K562 (cell line): Measurements from ENCODE around the gene TMEM131L. TPM values are rescaled to one million over a fixed set of nuclear protein-coding genes. Genes with fewer than 3 reads are reported as not detected.
A peak's percentile ranks its signal among the peaks of the same experiment; 100 is the strongest.

Experiments used
- ATAC-seq: fragments of 200-7000 bp; cut with Tn5 transposase; 3 replicates; pipeline ENCODE4 v1.9.1; 2020; ENCODE audit warnings: moderate library complexity
- BruUV-seq: library from RNA; stranded (reverse); fragments of 400-500 nt; replicated peaks from 2 replicates; lab custom pipeline; 2021; lab: Mats Ljungman, UMichigan
- CTCF ChIA-PET: fragments of 300-600 bp; formaldehyde crosslinking; extraction: SDS; loops from one replicate; lab custom pipeline; 2021; ENCODE audit warnings: low intra/inter-chr PET ratio; lab: Yijun Ruan, JAX
- POLR2A ChIA-PET: fragments of 300-600, 350-650 bp; sonication (Branson Sonifier 250); formaldehyde crosslinking; extraction: SDS; loops from one replicate; lab custom pipeline; 2021; ENCODE audit warnings: antibody characterized with exemption, inconsistent platforms; lab: Yijun Ruan, JAX
- DNase-seq, 4 experiments: peaks; one replicate each; pipeline versions ENCODE4 v3.0.0 to v3.0.0-alpha.2; 2011 to 2018; ENCODE audit warnings: low spot score in 3 of 4, mixed read lengths in 3 of 4; ENCODE audit errors: extremely low read depth in 1 of 4
- FAIRE-seq: peaks from 2 replicates; lab custom pipeline; 2011; peaks lifted over from hg19 to GRCh38; lab: Jason Lieb, UNC
- H2AFZ ChIP-seq: 2 replicates; pipeline ENCODE4 v1.6.0; 2011; ENCODE audit warnings: low read depth, low read length, control low read depth, inconsistent platforms
- H3K27ac ChIP-seq: fragments of 200-600 bp; 3 replicates; pipeline ENCODE4 v1.8.0; 2011; ENCODE audit warnings: low read depth, mild to moderate bottlenecking, control low read depth, inconsistent platforms, low read length, moderate library complexity, mixed read lengths; ENCODE audit errors: extremely low read depth
- H3K27me3 ChIP-seq, 2 experiments: fragments of 300-600 bp in 1 of 2; 2 replicates in 1 of 2; 3 replicates in 1 of 2; pipeline versions ENCODE4 v1.6.0 to v1.8.0; 2011; ENCODE audit warnings: inconsistent platforms in 2 of 2, low read length in 2 of 2, mild to moderate bottlenecking in 1 of 2, mixed read lengths in 1 of 2, moderate library complexity in 1 of 2; ENCODE audit not compliant: control insufficient read depth in 2 of 2, insufficient read depth in 2 of 2
- H3K36me3 ChIP-seq: fragments of 300-600 bp; 3 replicates; pipeline ENCODE4 v1.8.0; 2011; ENCODE audit warnings: mild to moderate bottlenecking, low read length, inconsistent platforms; ENCODE audit not compliant: control insufficient read depth, insufficient read depth
- H3K4me1 ChIP-seq, 2 experiments: fragments of 200-600 bp in 1 of 2; replicated peaks in 1 of 2; 2 replicates in 1 of 2; 3 replicates in 1 of 2; pipeline versions ENCODE4 v1.5.1 to v1.8.0; 2011; ENCODE audit warnings: inconsistent platforms in 2 of 2, low read length in 2 of 2, mild to moderate bottlenecking in 1 of 2, mixed read lengths in 1 of 2, moderate library complexity in 1 of 2; ENCODE audit not compliant: control insufficient read depth in 2 of 2, insufficient read depth in 2 of 2
- H3K4me2 ChIP-seq: 2 replicates; pipeline ENCODE4 v1.6.1; 2011; ENCODE audit warnings: low read length, control low read depth, inconsistent platforms, mixed read lengths; ENCODE audit not compliant: insufficient read depth
- H3K4me3 ChIP-seq: fragments of 200-600 bp; sonication (generic), shearing (Covaris generic); 2 replicates; pipeline ENCODE4 v1.5.1; 2016; ENCODE audit warnings: control low read depth, inconsistent platforms
- H3K79me2 ChIP-seq: fragments of 200-600 bp; 3 replicates; pipeline ENCODE4 v1.8.0; 2011; ENCODE audit warnings: low read length, inconsistent platforms; ENCODE audit not compliant: control insufficient read depth, insufficient read depth
- H3K9ac ChIP-seq, 2 experiments: 2 replicates each; pipeline versions ENCODE4 v1.6.0 to v1.6.1; 2011; ENCODE audit warnings: low read depth in 2 of 2, low read length in 2 of 2, control low read depth in 1 of 2, inconsistent platforms in 1 of 2, mild to moderate bottlenecking in 1 of 2, mixed read lengths in 1 of 2; ENCODE audit not compliant: insufficient read depth in 1 of 2
- H3K9me1 ChIP-seq: one replicate; pipeline ENCODE4 v1.6.0; 2011; ENCODE audit warnings: inconsistent platforms, mild to moderate bottlenecking, low read length, moderate library complexity; ENCODE audit not compliant: control insufficient read depth, insufficient read depth
- H3K9me3 ChIP-seq: replicated peaks from 2 replicates; pipeline ENCODE4 v1.5.1; 2011; ENCODE audit warnings: low read depth, low read length, inconsistent platforms; ENCODE audit not compliant: control insufficient read depth, insufficient read depth
- H4K20me1 ChIP-seq: replicated peaks from 2 replicates; pipeline ENCODE4 v1.6.1; 2011; ENCODE audit warnings: low read length, inconsistent platforms, mixed read lengths; ENCODE audit not compliant: control insufficient read depth, insufficient read depth
- RBM15 ChIP-seq: fragments of 200-400 bp; formaldehyde crosslinking; IDR thresholded peaks from 2 replicates; pipeline ENCODE4 v1.6.1; 2018; ENCODE audit warnings: mild to moderate bottlenecking, low read length, moderate library complexity; ENCODE audit not compliant: insufficient read depth
- SRF ChIP-seq, 2 experiments: fragments of 250-450, 450-650 bp in 1 of 2; sonication (Bioruptor Pico) in 1 of 2; sonication (generic) in 1 of 2; formaldehyde crosslinking; IDR thresholded peaks; 2 replicates each; pipeline versions ENCODE4 v1.5.0 to v1.5.1; 2020 to 2022; ENCODE audit warnings: mild to moderate bottlenecking in 1 of 2, missing genetic modification reagents in 1 of 2
- TAF1 ChIP-seq: IDR thresholded peaks from 2 replicates; pipeline ENCODE4 v1.6.1; 2011; ENCODE audit warnings: mild to moderate bottlenecking, low read length, moderate library complexity; ENCODE audit not compliant: insufficient read depth, control insufficient read depth, severe bottlenecking; ENCODE audit errors: extremely low read depth
- THRAP3 ChIP-seq: fragments of 450-650 bp; IDR thresholded peaks from 2 replicates; pipeline ENCODE4 v1.6.1; 2016; ENCODE audit warnings: mild to moderate bottlenecking, inconsistent platforms, borderline replicate concordance
- WGBS: fragments of 100-300 bp; shearing (Covaris generic); methylation state at CpG from one replicate; pipeline ENCODE4 v1.1.6; 2016; ENCODE audit warnings: low coverage, mixed read lengths; ENCODE audit not compliant: insufficient coverage; ENCODE audit errors: missing lambda C conversion rate; 5-methylcytosine and 5-hydroxymethylcytosine counted together
- in situ Hi-C: fragments of 300-500 bp; cut with MboI; formaldehyde crosslinking; loops from 4 replicates; pipeline ENCODE4 v1.15.0; 2018; ENCODE audit warnings: inconsistent platforms, mixed read lengths
- intact Hi-C: fragments of 100-400 bp; cut with micrococcal nuclease; formaldehyde crosslinking; loops from 2 replicates; pipeline ENCODE4 v1.14.2; 2022
- polyA plus RNA-seq, 8 experiments: library from polyadenylated mRNA; depleted of rRNA in 4 of 8; stranded (reverse) in 5 of 8; unstranded in 3 of 8; fragments of >200 nt; fragmentation: Nextera tagmentation in 2 of 8; fragmentation: Illumina TruSeq in 1 of 8; extraction: Ambion mirVana in 2 of 8; extraction: Trizol in 1 of 8; gene quantifications; 2 replicates each; pipeline versions ENCODE4 v1.2.1 to v1.2.3, GENCODE V29; 2011 to 2014; ENCODE audit warnings: inconsistent platforms in 1 of 8, missing spikeins in 1 of 8
- total RNA-seq, 7 experiments: library from RNA; depleted of rRNA in 6 of 7; stranded (reverse); fragments of >200 nt in 6 of 7; fragmentation: Illumina TruSeq in 2 of 7; extraction: Trizol in 2 of 7; gene quantifications; 2 replicates each; pipeline versions ENCODE4 v1.2.1 to v1.2.3, GENCODE V29; 2011 to 2021; ENCODE audit warnings: low replicate concordance in 1 of 7
- TF ChIP-seq, protein P1 (sequence below): fragments of 450-650 bp; IDR thresholded peaks from 2 replicates; pipeline ENCODE4 v1.6.1; 2016
- TF ChIP-seq, protein P2 (sequence below): fragments of 250-450 bp; sonication (Bioruptor Pico); IDR thresholded peaks from 2 replicates; pipeline ENCODE4 v1.8.0; 2022; ENCODE audit warnings: moderate library complexity, mild to moderate bottlenecking, inconsistent platforms
- TF ChIP-seq, protein P3 (sequence below): fragments of 450-650 bp; IDR thresholded peaks from 2 replicates; pipeline ENCODE4 v1.6.1; 2018; ENCODE audit not compliant: partially characterized antibody

TMEM131L gene
- total and polyA plus RNA-seq, 9 of the 15 experiments (the other 6 are each of a cell fraction or from before 2014, with no cell fraction given): 1.2 to 20.8 (median 12.9) TPM

DNA sequence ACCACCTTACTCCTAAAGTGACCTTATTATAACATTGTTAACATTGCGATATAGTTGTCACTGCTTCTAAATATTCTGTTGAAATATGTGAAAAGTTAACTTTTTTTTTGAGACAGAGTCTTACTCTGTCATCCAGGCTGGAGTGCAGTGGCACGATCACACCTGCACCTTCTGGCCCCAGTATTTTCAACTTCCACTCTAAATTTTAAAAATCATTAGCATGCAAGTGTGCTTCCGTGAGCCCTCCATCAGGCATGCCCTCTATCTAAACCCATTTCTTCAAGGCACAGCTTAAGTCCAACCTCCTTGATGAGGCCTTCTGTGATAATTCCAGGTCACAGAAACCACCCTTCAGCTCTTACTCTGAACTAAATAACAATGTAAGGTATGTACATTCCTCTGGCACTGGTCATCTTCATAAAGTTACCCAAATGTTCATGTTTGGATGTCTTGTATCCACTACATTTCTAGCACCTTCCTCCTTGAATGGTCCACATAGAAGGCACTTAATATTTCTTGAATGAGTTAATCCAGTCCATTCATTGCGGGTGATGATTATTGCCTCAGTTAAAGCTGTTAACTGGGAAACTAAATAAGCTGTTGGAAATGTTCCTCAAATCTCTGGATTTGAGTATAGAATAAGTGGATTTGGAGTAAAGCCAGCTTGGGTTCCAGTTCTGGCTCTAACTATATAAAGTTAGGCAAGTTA is 38.6 kb upstream of the TMEM131L start:
- no peaks in the 10 kb centered on the region for H3K4me1 ChIP-seq
- no peak overlapping the region for H3K4me2 ChIP-seq
- H3K27me3 ChIP-seq: no peaks in the 10 kb centered on the region
- no peaks in the 10 kb centered on the region for H3K79me2 ChIP-seq
- in situ Hi-C loops (no loop called here), intact Hi-C loops (no loop called here)
- no peak overlapping the region for H3K9ac ChIP-seq
- no peaks in the 10 kb centered on the region for H4K20me1 ChIP-seq
- POLR2A ChIA-PET: interaction anchor here (0.6 to 1.5 kb wide), 2 partner anchors 10 to 123 kb away, joined by 3 to 5 read pairs; no protein-coding TSS in a partner anchor
- TF ChIP-seq RBM15 (no peak), TAF1 (no peak)
- no TSS peak for BruUV-seq
- no peak overlapping the region for H3K4me3 ChIP-seq
- H3K27ac ChIP-seq: no peak overlapping the region
- 75% methylated on average over 4 of the region's 4 CpGs for WGBS
- no peak overlapping the region for H2AFZ ChIP-seq
- no peak for FAIRE-seq
- ATAC-seq: no peak
- DNase-seq: no peak
- no peaks in the 10 kb centered on the region for H3K36me3 ChIP-seq
- H3K9me1 ChIP-seq: no peaks in the 10 kb centered on the region
- CTCF ChIA-PET: no interaction called here
- H3K9me3 ChIP-seq: no peaks in the 10 kb centered on the region

DNA sequence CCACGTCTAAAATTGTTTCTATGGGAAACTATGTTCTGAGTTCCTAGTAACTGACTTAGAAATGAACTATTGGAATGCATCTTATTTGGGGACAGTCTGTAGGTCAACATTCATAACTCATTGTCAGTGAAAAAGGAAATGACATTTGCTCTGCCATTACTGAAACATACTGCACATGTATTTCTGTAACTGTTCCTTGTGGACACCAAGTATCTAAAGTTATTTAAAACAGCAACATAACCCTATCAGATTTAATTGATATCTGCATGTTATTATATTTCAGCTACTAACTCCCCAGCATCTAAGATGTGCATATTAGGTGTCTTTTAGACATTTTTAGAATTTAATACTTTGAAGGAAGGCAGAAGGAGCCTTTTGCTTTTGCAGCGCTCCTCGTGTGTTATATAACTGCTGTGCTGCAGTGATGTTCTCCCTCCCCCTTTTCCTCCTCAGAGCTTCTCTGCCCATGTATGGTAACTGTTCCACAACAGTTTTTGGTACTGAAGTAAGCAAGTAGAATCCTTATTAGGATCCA is 37.2 kb upstream of the TMEM131L start:
- in situ Hi-C loops: no loop called here
- ChIA-PET POLR2A (interaction anchor here (0.6 kb wide), 1 partner anchor 173 kb away, joined by 3 read pairs; no protein-coding TSS in a partner anchor), CTCF (no interaction called here)
- H3K9me1 ChIP-seq: no peaks in the 10 kb centered on the region
- no peaks in the 10 kb centered on the region for H3K9me3 ChIP-seq
- DNase-seq (no peak), ATAC-seq (no peak), FAIRE-seq (no peak)
- H3K27ac ChIP-seq: no peak overlapping the region
- intact Hi-C loops: no loop called here
- no peak overlapping the region for H3K4me3 ChIP-seq
- no TSS peak for BruUV-seq
- H3K4me2 ChIP-seq: no peak overlapping the region
- no peaks in the 10 kb centered on the region for H3K36me3 ChIP-seq
- H2AFZ ChIP-seq: 0 out of 2 replicates have a peak overlapping the region, but pooled peaks have one; percentile 7
- H3K27me3 ChIP-seq: no peaks in the 10 kb centered on the region
- peaks cover 9 to 10% of the 10 kb centered on the region in 2 experiments; a peak in 4 of 5 replicates for H3K4me1 ChIP-seq
- H3K9ac ChIP-seq: no peak overlapping the region
- H4K20me1 ChIP-seq: no peaks in the 10 kb centered on the region
- WGBS: 41% methylated on average over 3 of the region's 3 CpGs
- H3K79me2 ChIP-seq: no peaks in the 10 kb centered on the region
- TF ChIP-seq SRF (CRISPR knock-in tag; IDR thresholded peaks at IDR 0.05) (peak in 1 of 2 experiments; percentile 59; a peak in 1 of 4 replicates), THRAP3 (no peak)
- TF ChIP-seq, protein P1, sequence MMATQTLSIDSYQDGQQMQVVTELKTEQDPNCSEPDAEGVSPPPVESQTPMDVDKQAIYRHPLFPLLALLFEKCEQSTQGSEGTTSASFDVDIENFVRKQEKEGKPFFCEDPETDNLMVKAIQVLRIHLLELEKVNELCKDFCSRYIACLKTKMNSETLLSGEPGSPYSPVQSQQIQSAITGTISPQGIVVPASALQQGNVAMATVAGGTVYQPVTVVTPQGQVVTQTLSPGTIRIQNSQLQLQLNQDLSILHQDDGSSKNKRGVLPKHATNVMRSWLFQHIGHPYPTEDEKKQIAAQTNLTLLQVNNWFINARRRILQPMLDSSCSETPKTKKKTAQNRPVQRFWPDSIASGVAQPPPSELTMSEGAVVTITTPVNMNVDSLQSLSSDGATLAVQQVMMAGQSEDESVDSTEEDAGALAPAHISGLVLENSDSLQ: 0 out of 2 replicates have a peak, but pooled peaks have one; percentile 13
- TF ChIP-seq, protein P2, sequence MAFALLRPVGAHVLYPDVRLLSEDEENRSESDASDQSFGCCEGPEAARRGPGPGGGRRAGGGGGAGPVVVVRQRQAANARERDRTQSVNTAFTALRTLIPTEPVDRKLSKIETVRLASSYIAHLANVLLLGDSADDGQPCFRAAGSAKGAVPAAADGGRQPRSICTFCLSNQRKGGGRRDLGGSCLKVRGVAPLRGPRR (CRISPR knock-in tag): no peak
- TF ChIP-seq, protein P3, sequence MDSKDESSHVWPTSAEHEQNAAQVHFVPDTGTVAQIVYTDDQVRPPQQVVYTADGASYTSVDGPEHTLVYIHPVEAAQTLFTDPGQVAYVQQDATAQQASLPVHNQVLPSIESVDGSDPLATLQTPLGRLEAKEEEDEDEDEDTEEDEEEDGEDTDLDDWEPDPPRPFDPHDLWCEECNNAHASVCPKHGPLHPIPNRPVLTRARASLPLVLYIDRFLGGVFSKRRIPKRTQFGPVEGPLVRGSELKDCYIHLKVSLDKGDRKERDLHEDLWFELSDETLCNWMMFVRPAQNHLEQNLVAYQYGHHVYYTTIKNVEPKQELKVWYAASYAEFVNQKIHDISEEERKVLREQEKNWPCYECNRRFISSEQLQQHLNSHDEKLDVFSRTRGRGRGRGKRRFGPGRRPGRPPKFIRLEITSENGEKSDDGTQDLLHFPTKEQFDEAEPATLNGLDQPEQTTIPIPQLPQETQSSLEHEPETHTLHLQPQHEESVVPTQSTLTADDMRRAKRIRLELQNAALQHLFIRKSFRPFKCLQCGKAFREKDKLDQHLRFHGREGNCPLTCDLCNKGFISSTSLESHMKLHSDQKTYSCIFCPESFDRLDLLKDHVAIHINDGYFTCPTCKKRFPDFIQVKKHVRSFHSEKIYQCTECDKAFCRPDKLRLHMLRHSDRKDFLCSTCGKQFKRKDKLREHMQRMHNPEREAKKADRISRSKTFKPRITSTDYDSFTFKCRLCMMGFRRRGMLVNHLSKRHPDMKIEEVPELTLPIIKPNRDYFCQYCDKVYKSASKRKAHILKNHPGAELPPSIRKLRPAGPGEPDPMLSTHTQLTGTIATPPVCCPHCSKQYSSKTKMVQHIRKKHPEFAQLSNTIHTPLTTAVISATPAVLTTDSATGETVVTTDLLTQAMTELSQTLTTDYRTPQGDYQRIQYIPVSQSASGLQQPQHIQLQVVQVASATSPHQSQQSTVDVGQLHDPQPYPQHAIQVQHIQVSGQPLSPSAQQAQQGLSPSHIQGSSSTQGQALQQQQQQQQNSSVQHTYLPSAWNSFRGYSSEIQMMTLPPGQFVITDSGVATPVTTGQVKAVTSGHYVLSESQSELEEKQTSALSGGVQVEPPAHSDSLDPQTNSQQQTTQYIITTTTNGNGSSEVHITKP: no peak
